Activated CD4-positive, alpha-beta T cell treated with anti-CD3 and anti-CD28 coated beads for 48 hours (primary cell): Measurements from ENCODE around the gene TECRL.

Experiments used
- DNase-seq: peaks from one replicate; pipeline ENCODE4 v3.0.0-alpha.2; 2020

Gene TECRL, protein sequence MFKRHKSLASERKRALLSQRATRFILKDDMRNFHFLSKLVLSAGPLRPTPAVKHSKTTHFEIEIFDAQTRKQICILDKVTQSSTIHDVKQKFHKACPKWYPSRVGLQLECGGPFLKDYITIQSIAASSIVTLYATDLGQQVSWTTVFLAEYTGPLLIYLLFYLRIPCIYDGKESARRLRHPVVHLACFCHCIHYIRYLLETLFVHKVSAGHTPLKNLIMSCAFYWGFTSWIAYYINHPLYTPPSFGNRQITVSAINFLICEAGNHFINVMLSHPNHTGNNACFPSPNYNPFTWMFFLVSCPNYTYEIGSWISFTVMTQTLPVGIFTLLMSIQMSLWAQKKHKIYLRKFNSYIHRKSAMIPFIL

DNA sequence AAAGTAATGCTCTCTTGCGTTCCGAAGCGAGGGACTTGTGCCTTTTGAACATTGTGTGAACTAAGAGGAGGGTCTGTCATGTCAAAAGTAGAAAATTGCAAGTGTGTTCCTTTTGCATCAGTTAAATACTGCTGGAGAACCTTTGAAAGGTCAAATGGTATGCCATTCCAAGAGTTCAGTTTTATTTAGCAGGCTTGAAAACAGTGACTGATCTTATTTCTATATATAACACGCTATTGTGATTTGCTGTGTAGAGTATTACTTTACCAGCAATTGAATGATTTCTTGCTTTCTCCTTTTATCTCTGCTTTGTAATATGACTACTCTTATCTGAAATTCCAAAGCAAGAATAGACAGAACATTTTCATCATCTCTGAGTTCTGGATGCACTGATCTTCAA lies at the start of gene TECRL:
TECRL (minus strand) TSS at position 151 of the 400 bp plus-strand sequence; CDS start at position 52, 99 bp downstream.
- DNase-seq: no peak

DNA sequence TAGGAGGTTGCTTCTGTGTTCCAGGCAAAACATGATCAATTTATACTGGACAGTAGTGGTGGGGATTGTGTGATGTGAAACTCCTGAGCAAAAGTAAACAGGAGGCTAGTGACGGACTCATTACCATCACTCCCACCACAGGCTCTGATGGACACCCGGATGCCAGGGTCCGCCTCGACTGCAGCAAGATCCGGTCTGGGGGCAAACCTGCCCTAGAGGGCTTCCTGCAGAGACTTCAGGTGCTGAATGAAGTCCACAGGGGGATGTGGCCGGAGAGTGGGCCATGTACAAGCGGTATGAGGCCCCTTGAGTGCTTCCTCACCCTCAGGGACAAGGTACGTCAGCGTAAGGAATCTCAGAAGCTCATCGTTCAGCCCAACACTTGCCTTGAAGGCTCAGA lies 23.4 kb upstream of the TECRL start:
- DNase-seq: no peak

DNA sequence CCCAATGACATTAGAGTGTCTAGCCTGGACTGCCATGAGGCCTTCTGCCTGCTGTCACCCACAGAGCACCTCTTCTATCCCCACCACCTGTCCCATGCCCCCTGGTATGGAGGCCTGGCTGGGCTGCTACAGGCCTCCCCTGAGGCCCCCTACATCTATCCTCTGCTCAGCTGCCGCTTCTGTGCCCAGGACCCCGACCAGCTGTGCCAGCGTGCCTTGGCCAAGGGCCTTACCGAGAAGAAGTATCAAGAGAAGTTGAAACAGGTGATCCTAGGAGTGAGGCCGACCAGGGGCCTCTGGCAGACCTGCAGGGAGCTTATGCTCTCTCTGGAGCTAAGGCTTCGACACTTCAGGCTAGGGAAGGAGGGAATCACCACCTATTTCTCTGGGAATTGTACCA lies 21.7 kb upstream of the TECRL start:
- no peak for DNase-seq

DNA sequence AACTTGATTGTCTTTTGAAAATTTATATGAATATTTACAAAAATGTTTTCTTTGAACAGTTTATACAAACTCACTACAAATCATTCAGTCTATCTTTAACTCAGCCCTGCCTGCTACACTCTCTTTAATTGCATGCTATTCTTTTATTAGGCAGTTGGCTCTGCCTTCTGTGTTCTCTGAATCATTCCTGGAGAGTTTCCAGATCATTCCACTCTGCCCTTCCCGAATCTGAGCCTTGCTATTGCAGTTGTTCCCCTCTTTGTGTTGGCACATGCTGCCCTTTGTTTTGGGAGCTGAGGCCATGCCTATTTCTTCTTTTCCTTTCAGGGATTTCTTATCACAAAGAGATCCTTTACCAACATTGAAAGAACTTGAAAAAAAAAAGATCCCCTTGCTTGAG lies 8.7 kb upstream of the TECRL start:
- DNase-seq: no peak

DNA sequence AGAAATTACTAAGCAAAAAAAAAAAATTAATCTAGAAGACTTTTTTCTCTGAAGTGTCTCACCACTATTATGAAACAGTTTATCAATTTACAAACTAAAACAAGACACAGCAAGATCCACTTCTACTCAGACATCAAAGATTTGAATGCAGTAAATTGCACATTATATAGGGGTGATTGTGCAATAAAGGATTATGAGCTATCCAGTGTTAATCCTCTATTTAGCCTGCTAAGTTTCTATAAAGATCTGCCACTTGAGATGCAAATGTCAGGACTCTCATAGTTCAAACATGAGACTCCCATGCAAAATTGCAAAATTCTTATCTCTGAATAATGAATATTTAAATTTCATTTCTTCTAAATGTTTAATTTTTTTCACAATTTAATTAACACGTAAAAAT lies 2.2 kb downstream of the TECRL start:
- DNase-seq: no peak

DNA sequence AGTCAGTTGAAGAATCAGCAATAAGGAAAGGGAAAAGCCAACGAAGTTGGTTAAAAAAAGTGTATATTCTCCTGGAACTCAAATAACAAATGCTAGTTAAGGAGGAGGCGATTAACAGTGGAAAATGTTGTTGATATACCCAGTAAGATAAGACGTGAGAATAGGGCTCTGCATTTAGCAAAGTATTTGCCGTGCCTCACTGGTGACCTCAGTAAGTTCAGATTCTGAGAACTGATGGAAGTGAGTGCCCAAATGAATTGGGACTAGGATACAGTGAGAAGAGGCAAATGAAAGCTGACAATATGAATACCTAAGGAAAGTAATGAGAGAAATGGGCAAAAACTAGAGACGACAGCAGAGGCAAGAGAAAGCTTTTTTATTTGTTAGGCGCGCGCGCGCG lies 3.5 kb downstream of the TECRL start:
- no peak for DNase-seq

DNA sequence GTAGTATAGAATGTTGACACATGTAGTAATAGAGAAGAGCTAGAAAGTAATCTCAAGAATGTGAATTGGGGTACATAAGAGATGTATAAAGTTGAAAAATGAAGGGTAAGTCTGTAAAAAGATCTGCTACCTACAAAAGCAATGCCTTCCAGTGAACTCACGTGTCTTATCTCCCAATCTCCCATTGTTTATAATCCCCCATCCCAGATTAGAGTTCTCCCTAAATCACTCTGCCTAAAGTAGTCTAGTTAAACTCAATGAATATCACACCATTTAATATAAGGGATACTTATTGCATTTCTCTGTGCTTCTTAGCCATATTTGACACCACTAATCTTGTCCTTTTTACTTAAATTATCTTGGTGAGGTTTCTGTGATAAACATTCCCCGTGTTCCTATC lies 6.6 kb downstream of the TECRL start:
- no peak for DNase-seq

DNA sequence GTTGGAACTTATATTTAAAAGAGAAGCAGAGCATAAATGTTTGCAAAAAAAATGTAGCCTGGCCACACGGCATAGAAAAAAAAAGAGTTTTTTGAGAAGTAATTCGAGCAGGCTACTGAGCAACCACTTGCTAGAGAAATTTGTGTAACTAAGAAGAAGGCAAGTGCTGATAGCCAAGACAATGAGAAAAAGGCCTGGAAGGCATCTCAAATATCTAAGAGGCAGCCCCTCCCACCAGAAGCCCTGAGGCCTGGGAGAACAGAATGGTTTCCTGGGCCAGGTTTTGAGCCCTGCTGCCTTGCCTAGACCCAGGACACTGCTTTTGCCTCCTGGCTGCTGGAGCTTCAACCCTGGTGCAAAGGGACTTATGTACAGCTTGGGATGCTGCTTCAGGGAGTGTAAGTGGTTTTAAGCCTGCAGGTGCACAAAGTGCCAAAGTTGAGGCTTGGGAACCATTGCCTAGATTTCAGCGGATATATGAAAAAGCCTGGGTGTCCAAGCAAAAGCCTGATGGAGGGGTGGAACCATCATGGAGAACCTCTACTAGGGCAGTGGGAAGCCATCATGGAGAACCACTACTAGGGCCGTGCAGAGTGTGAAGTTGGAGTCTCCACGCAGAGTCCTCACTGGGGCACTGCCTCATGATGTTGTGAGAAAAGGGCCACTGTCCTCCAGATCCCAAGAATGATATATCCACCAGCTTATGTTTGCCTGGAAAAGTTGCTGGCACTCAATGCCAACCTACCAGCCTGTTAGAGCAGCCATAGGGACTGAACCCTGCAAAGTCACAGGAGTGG lies 9.7 kb downstream of the TECRL start:
- no peak for DNase-seq

DNA sequence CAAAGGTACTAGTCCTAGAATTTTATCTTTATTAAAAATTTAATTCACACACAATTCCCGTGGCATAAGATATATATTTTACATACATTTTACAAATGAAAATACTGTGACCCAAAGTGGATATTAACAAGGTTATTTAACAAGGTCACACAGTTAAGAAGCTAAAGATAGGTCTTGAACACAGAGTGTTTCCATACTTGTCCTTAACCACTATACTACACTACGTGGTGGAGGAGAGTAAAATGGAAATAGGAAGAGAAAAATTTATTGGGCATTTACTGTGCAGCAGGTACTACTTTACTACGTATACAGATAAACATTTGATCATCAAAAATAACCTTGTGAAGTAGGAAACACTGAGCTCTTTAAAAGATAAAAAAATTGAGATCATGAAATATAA lies 14.8 kb downstream of the TECRL start:
- DNase-seq: no peak

DNA sequence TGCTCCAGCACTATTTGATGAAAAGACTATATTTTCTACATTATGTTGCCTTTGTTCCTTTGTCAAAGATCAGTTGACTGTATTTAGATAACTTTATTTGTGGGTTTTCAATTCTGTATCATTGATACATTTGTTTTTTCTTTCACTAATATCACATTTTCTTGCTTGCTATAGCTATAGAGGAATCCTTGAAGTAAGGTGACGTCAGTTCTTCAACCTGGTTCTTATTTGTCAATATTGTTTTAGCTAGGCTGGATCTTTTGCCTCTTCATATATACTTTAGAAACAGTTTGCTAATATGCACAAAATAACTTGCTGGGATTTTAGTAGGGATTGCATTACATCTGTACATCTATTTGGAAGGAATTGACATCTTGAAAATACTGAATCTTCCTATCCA lies 21.0 kb downstream of the TECRL start:
- no peak for DNase-seq

DNA sequence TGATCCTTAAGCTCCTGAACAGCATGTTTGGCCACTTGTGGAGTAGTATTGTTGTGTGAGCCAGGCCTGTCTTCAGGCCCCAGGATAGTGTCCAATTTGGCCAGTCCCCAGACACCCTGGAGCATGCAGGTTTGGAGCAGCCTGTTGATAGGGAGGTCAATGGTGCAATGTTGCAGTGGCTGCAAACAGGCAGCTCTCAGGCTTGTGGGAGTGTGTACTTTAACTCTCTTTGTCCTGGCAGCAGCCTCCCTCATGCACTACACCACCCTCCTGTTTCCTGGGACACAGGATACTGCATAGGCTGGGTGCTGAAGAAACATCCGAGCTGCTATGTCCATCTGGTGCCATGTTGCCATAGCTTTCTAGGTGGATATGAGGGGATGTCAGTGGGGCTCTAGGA lies 24.0 kb downstream of the TECRL start:
- DNase-seq: no peak

DNA sequence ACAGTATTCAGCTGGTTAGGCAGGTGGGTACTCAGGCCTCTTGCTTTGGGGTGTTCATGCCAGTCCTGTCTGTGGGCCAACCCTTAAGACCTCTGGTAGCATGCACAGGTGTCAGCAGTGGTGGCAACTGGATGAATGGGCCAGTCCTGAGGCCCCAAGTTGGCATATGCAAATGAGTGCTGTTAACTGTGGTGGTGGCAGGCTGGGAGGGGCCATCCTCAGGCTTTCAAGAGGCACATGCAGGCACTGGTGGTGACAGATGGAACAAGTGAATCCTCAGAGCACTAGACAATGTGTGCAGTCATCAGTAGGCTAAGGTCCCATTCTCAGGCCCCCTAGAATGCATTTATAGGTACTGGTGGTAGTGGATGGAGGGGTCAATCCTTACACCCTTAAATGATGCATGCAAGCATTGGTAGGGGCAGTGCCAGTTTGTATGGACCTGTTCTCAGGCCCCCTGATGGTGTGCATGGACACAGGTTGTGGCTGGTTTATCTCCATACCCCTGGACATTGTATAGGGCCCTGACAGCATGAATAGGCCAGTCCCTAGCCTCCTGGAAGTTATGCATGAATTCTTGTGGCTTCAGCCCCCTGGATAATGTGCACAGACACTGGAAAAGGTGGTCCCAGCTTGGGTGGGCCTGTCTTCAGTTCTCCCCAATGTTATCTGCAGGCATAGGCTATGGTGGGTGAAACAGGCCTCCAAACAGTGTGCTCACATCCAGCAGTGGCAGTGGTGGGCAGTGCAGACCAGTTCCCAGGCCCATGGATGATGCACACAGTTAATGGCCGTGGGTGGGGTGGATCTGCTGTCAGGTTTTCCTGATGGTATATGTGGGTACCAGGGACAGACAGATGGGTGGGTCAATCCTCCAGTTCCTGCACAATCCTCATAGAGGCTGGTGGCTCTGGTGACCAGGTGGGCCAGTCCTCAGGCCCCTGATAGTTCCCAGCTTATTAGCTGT lies 24.7 kb downstream of the TECRL start:
- no peak for DNase-seq

DNA sequence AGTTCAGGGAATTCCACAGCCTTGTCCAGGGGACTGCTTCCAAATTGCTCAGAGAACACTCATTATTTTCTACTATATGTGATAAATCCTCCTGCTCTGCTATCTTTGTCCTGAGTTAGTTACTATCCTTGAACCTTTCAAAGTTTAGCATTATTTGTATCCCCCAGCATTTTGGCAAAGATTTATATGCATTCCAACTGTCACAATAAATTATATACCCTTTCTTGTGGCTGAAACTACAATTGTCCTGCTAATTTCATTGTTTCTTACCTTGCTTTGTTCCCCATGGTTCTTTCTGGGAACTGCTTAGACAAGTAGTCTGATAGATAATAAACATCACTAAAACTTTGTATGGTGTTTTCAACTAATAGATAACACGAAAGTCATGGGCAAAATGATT lies 40.5 kb downstream of the TECRL start:
- DNase-seq: no peak

DNA sequence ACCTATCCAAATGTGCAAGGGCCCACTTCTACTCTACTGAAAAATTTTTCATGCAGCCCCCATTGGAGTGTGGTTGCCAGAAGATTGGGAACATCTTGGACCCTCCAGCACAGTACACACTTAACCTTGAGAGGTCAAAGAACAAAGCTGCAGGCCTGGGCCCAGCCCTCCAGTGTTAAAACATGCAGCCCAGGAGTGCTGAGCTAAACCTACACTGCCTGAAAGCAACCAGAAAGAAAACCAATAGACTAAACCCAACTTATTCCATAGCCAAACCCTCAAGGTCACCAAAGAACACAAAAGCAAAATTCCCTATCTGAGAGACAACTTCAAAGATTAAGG lies 47.9 kb downstream of the TECRL start:
- DNase-seq: no peak

DNA sequence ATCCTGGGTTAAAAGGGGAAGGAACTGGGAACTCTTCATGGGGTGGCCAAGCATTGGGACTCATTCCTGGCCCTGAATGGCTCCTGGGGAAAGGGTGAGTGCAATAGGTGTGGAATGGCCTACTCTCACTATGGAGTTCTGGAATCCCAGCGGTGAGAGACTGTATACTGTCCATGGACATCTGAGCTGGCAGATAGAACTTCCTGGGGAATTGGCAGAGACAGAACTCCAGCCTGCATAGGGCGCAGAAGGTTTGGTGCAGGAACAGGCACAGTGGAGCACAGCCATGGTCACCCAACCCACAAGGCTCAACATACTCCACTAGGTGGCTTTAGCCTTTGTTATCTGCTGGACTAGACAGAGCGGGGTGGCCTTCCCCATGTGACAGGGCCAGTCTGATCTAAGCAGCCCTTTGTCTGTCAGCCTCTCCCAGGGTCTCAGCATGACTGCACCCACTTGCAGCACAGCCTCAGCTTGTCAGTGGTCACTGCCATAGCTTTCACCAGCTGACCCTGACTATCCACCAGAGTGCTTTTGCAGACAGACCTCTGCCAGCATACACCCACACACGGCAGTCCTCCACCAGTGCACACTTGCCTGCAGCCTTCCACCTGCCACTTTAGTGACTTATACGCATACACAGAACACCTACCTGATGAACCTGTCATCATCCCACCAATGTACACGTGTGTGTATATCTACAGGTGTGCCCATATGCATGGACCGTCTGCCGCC lies 48.4 kb downstream of the TECRL start:
- DNase-seq: no peak

DNA sequence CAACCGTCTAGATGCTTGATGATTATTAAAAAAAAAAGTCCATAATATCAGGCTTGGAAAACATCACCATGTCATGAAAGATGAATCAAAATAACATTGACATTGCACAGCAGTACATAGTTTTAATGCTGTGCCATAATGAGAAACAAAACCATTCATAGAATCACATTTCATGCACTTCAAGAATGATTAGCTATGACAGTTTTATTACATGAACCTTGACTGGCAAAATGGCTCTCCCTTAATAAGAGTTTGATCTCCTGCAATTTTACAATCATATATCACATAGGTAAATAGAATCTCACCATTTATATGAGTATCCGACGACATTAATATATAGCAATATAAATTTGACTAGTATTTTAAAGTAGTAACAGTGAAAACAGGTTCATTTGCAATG lies 49.8 kb downstream of the TECRL start:
- DNase-seq: no peak

DNA sequence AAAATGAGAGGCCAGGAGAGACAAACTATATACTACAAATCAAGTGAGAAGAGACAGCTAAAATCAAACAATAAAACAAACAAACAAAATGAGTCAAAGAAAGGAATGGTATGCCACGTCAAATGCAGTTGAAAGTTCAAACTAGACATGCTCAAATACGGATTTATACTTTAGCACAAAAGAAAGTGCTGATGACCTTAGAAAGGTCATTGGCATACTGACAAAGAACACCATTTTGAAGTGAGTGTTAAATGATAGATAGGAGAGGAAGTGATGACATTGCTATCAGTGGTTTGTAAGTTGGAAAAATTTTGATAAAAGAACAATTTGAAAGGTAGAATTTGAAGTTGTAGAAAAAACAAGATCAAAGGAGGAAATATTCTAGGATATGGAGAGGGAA lies 55.3 kb downstream of the TECRL start:
- DNase-seq: no peak

DNA sequence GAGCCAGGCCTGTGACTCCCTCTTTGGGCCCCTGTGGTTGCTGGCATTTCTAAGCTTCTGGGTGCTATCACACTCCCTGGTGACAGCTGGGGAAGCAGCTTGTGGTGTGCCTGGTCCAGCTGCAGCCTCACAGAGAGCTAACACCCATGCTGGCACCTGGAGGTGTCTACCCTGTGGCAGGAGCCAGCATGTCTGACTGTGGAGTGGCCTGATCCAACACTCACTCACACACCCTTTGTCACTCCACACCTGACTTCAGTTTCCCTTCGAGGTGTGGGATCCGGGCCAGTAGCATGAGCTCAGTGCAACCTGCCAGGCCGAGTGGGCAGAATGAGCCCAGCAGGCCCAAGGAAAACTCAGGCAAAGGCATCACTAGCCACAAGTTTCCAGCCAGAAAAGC lies 67.5 kb downstream of the TECRL start:
- DNase-seq: no peak

DNA sequence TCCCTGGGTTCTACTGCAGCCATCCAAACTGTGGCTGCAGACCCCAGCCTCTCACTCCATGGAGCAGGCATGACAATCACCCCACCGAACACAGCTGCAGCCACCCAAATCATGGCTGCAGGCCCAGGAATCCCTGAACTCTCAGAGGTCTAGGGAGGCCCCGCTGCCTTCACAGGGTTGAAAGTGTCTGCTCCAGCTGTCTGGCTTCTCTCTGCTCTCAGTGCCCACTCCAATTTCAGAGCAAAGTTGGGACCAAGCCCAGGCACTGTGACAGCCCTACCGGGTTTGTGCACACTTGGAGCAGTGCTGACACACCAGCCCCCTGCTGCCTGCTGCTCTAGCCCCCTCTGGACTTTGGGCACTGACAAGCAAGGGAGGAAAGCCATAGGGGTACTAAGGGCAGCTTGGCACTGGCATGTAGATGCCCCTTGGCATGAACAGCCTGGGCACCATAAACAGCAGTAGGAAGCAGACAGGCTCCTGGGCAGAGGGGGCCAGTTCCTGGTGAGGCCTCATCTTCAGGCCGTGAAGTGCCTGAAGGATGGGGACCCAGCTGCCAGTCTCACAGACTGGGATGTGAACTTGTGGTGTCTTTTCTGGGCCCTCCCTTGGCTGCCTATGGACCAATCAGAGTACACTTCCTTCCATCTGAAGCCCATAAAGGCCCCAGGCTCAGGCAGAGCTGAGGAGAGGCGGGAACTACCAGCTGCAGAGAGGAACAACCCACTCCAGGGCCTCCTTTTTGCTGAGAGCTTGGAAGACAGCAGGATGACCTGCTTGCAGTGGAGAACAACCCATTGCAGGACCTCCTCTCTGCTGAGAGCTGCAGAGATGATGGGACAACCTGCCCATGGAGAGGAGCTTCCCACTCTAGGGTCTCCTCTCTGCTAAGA lies 68.8 kb downstream of the TECRL start:
- no peak for DNase-seq

DNA sequence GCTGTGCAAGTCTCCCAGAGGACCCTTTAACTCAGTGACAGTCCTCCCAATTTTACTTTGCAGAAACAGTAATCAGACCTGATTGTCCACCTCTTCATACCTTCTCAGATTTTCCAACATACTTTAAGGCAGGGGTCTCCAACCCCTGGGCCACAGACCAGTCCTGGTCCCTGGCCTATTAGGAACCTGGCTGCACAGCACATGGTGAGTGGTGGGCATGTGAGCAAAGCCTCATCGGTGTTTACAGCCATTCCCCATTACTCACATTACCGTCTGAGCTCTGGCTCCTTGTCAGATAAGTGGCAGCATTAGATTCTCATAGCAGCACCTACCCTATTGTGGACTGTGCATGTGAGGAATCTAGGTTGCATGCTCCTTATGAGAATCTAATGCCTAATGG lies 74.3 kb downstream of the TECRL start:
- DNase-seq: no peak

DNA sequence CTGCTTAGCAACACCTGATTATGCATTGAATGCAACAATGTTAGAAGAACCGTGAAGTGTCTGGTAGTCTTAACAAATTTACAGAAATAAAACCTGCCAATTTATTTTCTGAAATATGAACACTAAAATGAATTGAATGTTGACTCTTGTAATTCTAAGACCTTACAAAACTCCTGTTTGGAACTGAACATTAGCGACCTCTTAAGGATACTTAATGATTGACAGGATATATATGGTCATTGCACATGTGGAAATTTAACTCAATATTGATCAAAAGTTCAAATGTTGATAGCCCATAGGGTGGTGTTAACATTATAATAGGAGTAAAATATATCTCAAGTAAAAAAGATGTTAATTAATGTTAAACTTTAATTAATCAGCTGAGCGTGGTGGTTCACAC lies 79.1 kb downstream of the TECRL start:
- DNase-seq: no peak

DNA sequence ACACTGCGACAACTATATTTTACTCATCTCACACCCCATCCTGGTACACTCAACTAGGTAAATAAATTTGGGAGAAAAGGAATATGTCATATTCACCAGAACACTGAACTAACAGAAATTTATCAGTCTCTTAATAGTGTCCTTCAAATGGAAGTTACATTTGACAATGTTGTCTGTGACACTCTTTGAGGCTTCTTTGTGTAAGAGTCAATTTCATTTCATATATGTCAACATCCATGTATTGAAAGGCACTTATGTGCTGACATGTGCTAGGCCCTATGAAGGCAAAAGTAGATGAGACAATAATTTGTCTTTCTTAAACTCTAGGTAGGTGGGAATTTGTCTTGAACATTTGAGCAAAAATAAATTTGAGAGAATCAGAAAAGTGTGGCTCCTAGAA lies 82.0 kb downstream of the TECRL start:
- no peak for DNase-seq
